H1 (cell line): Measurements from ENCODE around the gene LGALS9. TPM values are rescaled to one million over a fixed set of nuclear protein-coding genes. Genes with fewer than 3 reads are reported as not detected.

Experiments used
- CTCF ChIA-PET: fragments of 300-600 bp; sonication (Branson Sonifier 250); formaldehyde crosslinking; loops from one replicate; lab custom pipeline; 2021; ENCODE audit not compliant: partially characterized antibody; lab: Charles Lee
- POLR2A ChIA-PET: fragments of 300-600 bp; sonication (Branson Sonifier 250); formaldehyde crosslinking; loops from one replicate; lab custom pipeline; 2021; ENCODE audit warnings: inconsistent platforms; ENCODE audit not compliant: partially characterized antibody; lab: Charles Lee
- DNase-seq, 2 experiments: peaks; one replicate each; pipeline versions ENCODE4 v3.0.0 to v3.0.0-alpha.2; 2010 to 2022; ENCODE audit warnings: low spot score in 2 of 2, low read depth in 1 of 2, mixed read lengths in 1 of 2
- FAIRE-seq: peaks from 2 replicates; lab custom pipeline; 2011; peaks lifted over from hg19 to GRCh38; lab: Jason Lieb, UNC
- H2AFZ ChIP-seq: 2 replicates; pipeline ENCODE4 v1.8.1; 2012; ENCODE audit warnings: low read length, inconsistent platforms
- H2AK5ac ChIP-seq: 2 replicates; pipeline ENCODE4 v1.6.1; 2013; ENCODE audit warnings: low read depth, low read length
- H2BK120ac ChIP-seq: replicated peaks from 2 replicates; pipeline ENCODE3; 2013; ENCODE audit warnings: low read depth, low read length, inconsistent platforms
- H2BK12ac ChIP-seq: 2 replicates; pipeline ENCODE4 v1.6.1; 2013; ENCODE audit warnings: low read depth, low read length
- H2BK15ac ChIP-seq: 2 replicates; pipeline ENCODE4 v1.6.1; 2013; ENCODE audit warnings: low read length
- H2BK20ac ChIP-seq: 2 replicates; pipeline ENCODE4 v1.6.1; 2013; ENCODE audit warnings: low read length
- H2BK5ac ChIP-seq: 2 replicates; pipeline ENCODE4 v1.6.1; 2013; ENCODE audit warnings: low read depth, low read length
- H3K14ac ChIP-seq: 2 replicates; pipeline ENCODE4 v1.6.1; 2013; ENCODE audit warnings: inconsistent platforms; ENCODE audit not compliant: insufficient read length
- H3K18ac ChIP-seq: 2 replicates; pipeline ENCODE4 v1.6.1; 2013; ENCODE audit warnings: low read length; ENCODE audit errors: extremely low read depth
- H3K23ac ChIP-seq: 2 replicates; pipeline ENCODE4 v1.6.1; 2013; ENCODE audit warnings: inconsistent platforms; ENCODE audit not compliant: insufficient read length
- H3K23me2 ChIP-seq: 2 replicates; pipeline ENCODE4 v1.6.1; 2013; ENCODE audit warnings: low read depth, low read length
- H3K27ac ChIP-seq: 2 replicates; pipeline ENCODE4 v1.6.1; 2011; ENCODE audit warnings: low read depth, low read length, inconsistent platforms
- H3K27me3 ChIP-seq, 4 experiments: replicated peaks in 1 of 4; 1 replicate in 1 of 4; 2 replicates in 3 of 4; pipeline versions ENCODE4 v1.6.1 to v1.8.1; 2011 to 2013; ENCODE audit warnings: low read length in 3 of 4, mild to moderate bottlenecking in 3 of 4, inconsistent platforms in 2 of 4, mixed read lengths in 2 of 4, moderate library complexity in 1 of 4; ENCODE audit not compliant: control insufficient read depth in 3 of 4, insufficient read depth in 3 of 4; ENCODE audit errors: extremely low read depth in 1 of 4
- H3K36me3 ChIP-seq, 4 experiments: 2 replicates each; pipeline versions ENCODE4 v1.6.1 to v1.8.1; 2011 to 2013; ENCODE audit warnings: mild to moderate bottlenecking in 4 of 4, low read length in 3 of 4, moderate library complexity in 2 of 4, control low read depth in 1 of 4, inconsistent platforms in 1 of 4; ENCODE audit not compliant: insufficient read depth in 4 of 4, control insufficient read depth in 2 of 4
- H3K4ac ChIP-seq: replicated peaks from 2 replicates; pipeline ENCODE3; 2013; ENCODE audit warnings: low read length, low read depth, mixed read lengths, inconsistent platforms; ENCODE audit not compliant: insufficient read length
- H3K4me1 ChIP-seq, 4 experiments: replicated peaks in 1 of 4; 1 replicate in 1 of 4; 2 replicates in 3 of 4; pipeline versions ENCODE4 v1.6.1 to v1.8.1; 2011 to 2013; ENCODE audit warnings: low read length in 3 of 4, inconsistent platforms in 2 of 4, mixed read lengths in 1 of 4; ENCODE audit not compliant: insufficient read depth in 4 of 4, control insufficient read depth in 3 of 4
- H3K4me2 ChIP-seq, 2 experiments: 2 replicates each; pipeline versions ENCODE4 v1.6.1 to v1.8.1; 2011 to 2013; ENCODE audit warnings: low read depth in 2 of 2, low read length in 2 of 2, control low read depth in 1 of 2, inconsistent platforms in 1 of 2, mild to moderate bottlenecking in 1 of 2; ENCODE audit not compliant: insufficient read depth in 1 of 2
- H3K4me3 ChIP-seq, 4 experiments: fragments of 200-600, 300-600 bp in 1 of 4; sonication (generic), shearing (Covaris generic), sonication (Bioruptor Twin) in 1 of 4; 2 replicates each; pipeline versions ENCODE4 v1.5.1 to v1.8.1; 2011 to 2016; ENCODE audit warnings: low read length in 4 of 4, low read depth in 3 of 4, control low read depth in 2 of 4, inconsistent platforms in 2 of 4, mild to moderate bottlenecking in 2 of 4, mixed read lengths in 1 of 4, moderate library complexity in 1 of 4; ENCODE audit not compliant: insufficient read depth in 2 of 4; ENCODE audit errors: extremely low read depth in 1 of 4
- H3K56ac ChIP-seq: replicated peaks from 2 replicates; pipeline ENCODE3; 2013; ENCODE audit warnings: low read depth, mild to moderate bottlenecking, mixed read lengths, low read length, inconsistent platforms; ENCODE audit not compliant: insufficient read length
- H3K79me1 ChIP-seq: 2 replicates; pipeline ENCODE4 v1.6.1; 2013; ENCODE audit warnings: low read depth, low read length, control low read depth
- H3K79me2 ChIP-seq, 2 experiments: 2 replicates each; pipeline versions ENCODE4 v1.6.1 to v1.8.1; 2012 to 2013; ENCODE audit warnings: low read length in 2 of 2, mild to moderate bottlenecking in 2 of 2, inconsistent platforms in 1 of 2; ENCODE audit not compliant: insufficient read depth in 2 of 2, control insufficient read depth in 1 of 2
- H3K9ac ChIP-seq, 4 experiments: replicated peaks in 1 of 4; 1 replicate in 1 of 4; 2 replicates in 3 of 4; pipeline versions ENCODE4 v1.6.1 to v1.8.1; 2011 to 2013; ENCODE audit warnings: low read depth in 3 of 4, low read length in 3 of 4, control low read depth in 2 of 4, mild to moderate bottlenecking in 2 of 4, moderate library complexity in 2 of 4, inconsistent platforms in 1 of 4; ENCODE audit errors: extremely low read depth in 1 of 4
- H3K9me3 ChIP-seq, 2 experiments: 2 replicates each; pipeline versions ENCODE4 v1.6.1 to v1.8.1; 2012 to 2013; ENCODE audit warnings: mild to moderate bottlenecking in 2 of 2, moderate library complexity in 2 of 2, control low read depth in 1 of 2, inconsistent platforms in 1 of 2, low read depth in 1 of 2, low read length in 1 of 2, mixed read lengths in 1 of 2; ENCODE audit not compliant: insufficient read depth in 2 of 2
- H4K20me1 ChIP-seq, 2 experiments: replicated peaks in 1 of 2; 2 replicates each; pipeline versions ENCODE3 to v1.8.1; 2011 to 2013; ENCODE audit warnings: inconsistent platforms in 2 of 2, low read length in 2 of 2, mild to moderate bottlenecking in 1 of 2; ENCODE audit not compliant: insufficient read depth in 2 of 2, control insufficient read depth in 1 of 2
- H4K5ac ChIP-seq: 2 replicates; pipeline ENCODE4 v1.6.1; 2013; ENCODE audit warnings: low read length, low read depth, mixed read lengths, inconsistent platforms; ENCODE audit not compliant: insufficient read length
- H4K8ac ChIP-seq: 2 replicates; pipeline ENCODE4 v1.8.0; 2013; ENCODE audit warnings: mild to moderate bottlenecking, moderate library complexity, low read length, inconsistent platforms; ENCODE audit not compliant: insufficient read depth; ENCODE audit errors: extremely low read depth
- H4K91ac ChIP-seq: replicated peaks from 2 replicates; pipeline ENCODE3; 2013; ENCODE audit warnings: low read length, mixed read lengths, inconsistent platforms; ENCODE audit not compliant: insufficient read length
- BRCA1 ChIP-seq: IDR thresholded peaks from 2 replicates; pipeline ENCODE4 v1.6.1; 2012; ENCODE audit warnings: low read depth, low read length, improper control_type of control experiment
- ZNF274 ChIP-seq: IDR thresholded peaks from 2 replicates; pipeline ENCODE4 v1.7.0; 2012; ENCODE audit warnings: low read length, borderline replicate concordance; ENCODE audit errors: extremely low read depth
- WGBS, 2 experiments: shearing (Covaris generic) in 1 of 2; methylation state at CpG; one replicate each; pipeline versions ENCODE4 v1.1.6 to v1.1.7; 2013 to 2015; ENCODE audit warnings: low lambda C conversion rate in 2 of 2, mixed read lengths in 2 of 2, inconsistent platforms in 1 of 2, low coverage in 1 of 2, missing lambda C conversion rate in 1 of 2; ENCODE audit not compliant: insufficient replicate concordance in 2 of 2, insufficient coverage in 1 of 2, insufficient read length in 1 of 2; ENCODE audit errors: extremely low coverage in 1 of 2, missing lambda C conversion rate in 1 of 2; 5-methylcytosine and 5-hydroxymethylcytosine counted together
- polyA plus RNA-seq, 7 experiments: library from polyadenylated mRNA; depleted of rRNA in 3 of 7; stranded (reverse) in 5 of 7; unstranded in 2 of 7; fragments of >200 nt in 5 of 7; fragments of 200-250 nt in 2 of 7; gene quantifications; 1 replicate in 5 of 7; 2 replicates in 1 of 7; 4 replicates in 1 of 7; pipeline versions ENCODE4 v1.2.1 to v1.2.3, GENCODE V29; 2011 to 2013; ENCODE audit warnings: missing spikeins in 2 of 7, mixed read lengths in 2 of 7
- total RNA-seq: library from RNA; stranded (reverse); fragmentation: NEBNext Ultra II Directional; extraction: Animal tissue kit (Norgen Biotek cat#: 25700); gene quantifications from 2 replicates; pipeline ENCODE4 v1.2.1, GENCODE V29; 2021
- TF ChIP-seq, protein P1 (sequence below): IDR thresholded peaks from 2 replicates; pipeline ENCODE4 v1.6.1; 2011; ENCODE audit warnings: low read depth, mild to moderate bottlenecking, low read length; ENCODE audit not compliant: insufficient read depth

Gene LGALS9
- total and polyA plus RNA-seq, 2 of the 8 experiments (the other 6 are each of a cell fraction or from before 2014, with no cell fraction given), result 0.95 to 1.7 TPM

DNA sequence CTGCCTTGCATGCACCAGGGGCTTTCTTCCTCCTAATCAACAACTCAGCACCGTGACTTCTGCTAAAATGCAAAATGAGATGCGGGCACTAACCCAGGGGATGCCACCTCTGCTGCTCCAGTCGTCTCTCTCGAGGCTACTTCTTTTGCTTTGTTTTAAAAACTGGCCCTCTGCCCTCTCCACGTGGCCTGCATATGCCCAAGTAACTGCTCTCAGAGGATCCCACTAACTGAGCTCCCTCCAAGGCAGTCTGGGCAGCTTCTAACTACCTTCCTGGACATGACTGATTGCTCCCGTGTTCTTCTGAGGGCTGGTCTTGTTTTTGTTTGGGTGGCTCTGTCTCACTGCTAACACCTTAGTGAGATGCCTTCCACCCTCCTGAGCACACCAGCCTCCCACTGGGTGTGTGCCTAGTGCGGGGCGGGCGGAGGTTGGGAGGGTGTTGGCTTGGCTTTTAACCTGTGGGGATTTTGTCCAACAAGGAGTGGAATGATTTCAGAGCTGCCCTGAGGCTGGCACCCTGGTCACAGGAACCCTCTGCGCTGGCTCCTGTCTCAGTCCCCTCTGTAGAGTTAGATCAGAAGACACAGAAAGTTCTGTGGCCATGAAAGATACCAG lies 8.9 kb upstream of the LGALS9 start:
- H4K8ac ChIP-seq, result no peak overlapping the region
- no peak overlapping the region for H3K4me3 ChIP-seq
- no peak overlapping the region for H4K91ac ChIP-seq
- no peaks in the 10 kb centered on the region for H3K9me3 ChIP-seq
- FAIRE-seq, result no peak
- no peak overlapping the region for H3K14ac ChIP-seq
- ChIA-PET POLR2A (no interaction called here), CTCF (interaction anchor here (0.8 to 7.0 kb wide), 9 partner anchors 10 to 735 kb away, joined by 3 to 52 read pairs (median 5); partner anchors contain the start of gene KSR1)
- H3K79me2 ChIP-seq, result no peaks in the 10 kb centered on the region
- H3K27me3 ChIP-seq, result no peaks in the 10 kb centered on the region
- no peak overlapping the region for H3K18ac ChIP-seq
- no peak overlapping the region for H4K5ac ChIP-seq
- DNase-seq, result no peak
- no peaks in the 10 kb centered on the region for H3K4me1 ChIP-seq
- no peak overlapping the region for H2BK15ac ChIP-seq
- H3K56ac ChIP-seq, result no peak overlapping the region
- no peak overlapping the region for H2BK12ac ChIP-seq
- H3K79me1 ChIP-seq, result no peaks in the 10 kb centered on the region
- no peak overlapping the region for H2BK120ac ChIP-seq
- no peak overlapping the region for H2AFZ ChIP-seq
- 91% methylated on average over 10 of the region's 10 CpGs; no CpG with 5 or more reads in 1 of the 2 experiments for whole genome bisulfite sequencing, 2 experiments
- H2BK5ac ChIP-seq, result no peak overlapping the region
- peaks cover 0 to 2% of the 10 kb centered on the region in 2 experiments for H4K20me1 ChIP-seq
- H3K4me2 ChIP-seq, result no peak overlapping the region
- no peak overlapping the region for H2AK5ac ChIP-seq
- H3K36me3 ChIP-seq, result peaks cover 8 to 20% (median 12%) of the 10 kb centered on the region in 4 experiments; a peak in 5 of 8 replicates
- H3K23me2 ChIP-seq, result no peaks in the 10 kb centered on the region
- no peak overlapping the region for H3K9ac ChIP-seq
- H3K4ac ChIP-seq, result no peak overlapping the region
- H3K23ac ChIP-seq, result no peak overlapping the region
- no peak overlapping the region for H2BK20ac ChIP-seq
- H3K27ac ChIP-seq, result no peak overlapping the region
- TF ChIP-seq ZNF274 (no peak), BRCA1 (no peak)
- TF ChIP-seq, protein P1, sequence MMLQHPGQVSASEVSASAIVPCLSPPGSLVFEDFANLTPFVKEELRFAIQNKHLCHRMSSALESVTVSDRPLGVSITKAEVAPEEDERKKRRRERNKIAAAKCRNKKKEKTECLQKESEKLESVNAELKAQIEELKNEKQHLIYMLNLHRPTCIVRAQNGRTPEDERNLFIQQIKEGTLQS, result no peak
